Measurements from ENCODE around the gene OR2V2.

- no peak for TF ChIP-seq EZH2 (IDR thresholded peaks at IDR 0.05; ENCODE audit: low read length, unreplicated experiment)
- TF ChIP-seq CTCF (conservative IDR thresholded peaks at IDR 0.05; ENCODE audit: low read depth, low read length): no peak; the same call in 1 of the 2 replicates
These were observed 41.4 kb downstream of the OR2V2 start for GRCh38 chr5:181188700-181189362.
